Vagina (tissue), 2 donors: Measurements from ENCODE around the gene PTGIS.

Experiments
- POLR2AphosphoS5 ChIP-seq, 2 donors: sonication (generic); formaldehyde crosslinking; IDR thresholded peaks; one replicate each; pipeline ENCODE4 v1.9.0; 2017; ENCODE audit warnings: antibody characterized with exemption in 2 of 2, mild to moderate bottlenecking in 2 of 2, low read depth in 1 of 2; ENCODE audit not compliant: insufficient read depth in 1 of 2
- TF ChIP-seq, protein P1 (sequence below), 3 experiments: fragments of 450-650 bp in 2 of 3; fragments of 200-600 bp in 1 of 3; sonication (generic) in 1 of 3; IDR thresholded peaks; one replicate each; pipeline ENCODE4 v1.5.1; 2017 to 2019; ENCODE audit warnings: antibody characterized with exemption in 3 of 3, mild to moderate bottlenecking in 2 of 3, moderate library complexity in 2 of 3

GRCh38 chr20:49507741-49508434, 60.0 kb downstream of the PTGIS start:
- TF ChIP-seq, protein P1, sequence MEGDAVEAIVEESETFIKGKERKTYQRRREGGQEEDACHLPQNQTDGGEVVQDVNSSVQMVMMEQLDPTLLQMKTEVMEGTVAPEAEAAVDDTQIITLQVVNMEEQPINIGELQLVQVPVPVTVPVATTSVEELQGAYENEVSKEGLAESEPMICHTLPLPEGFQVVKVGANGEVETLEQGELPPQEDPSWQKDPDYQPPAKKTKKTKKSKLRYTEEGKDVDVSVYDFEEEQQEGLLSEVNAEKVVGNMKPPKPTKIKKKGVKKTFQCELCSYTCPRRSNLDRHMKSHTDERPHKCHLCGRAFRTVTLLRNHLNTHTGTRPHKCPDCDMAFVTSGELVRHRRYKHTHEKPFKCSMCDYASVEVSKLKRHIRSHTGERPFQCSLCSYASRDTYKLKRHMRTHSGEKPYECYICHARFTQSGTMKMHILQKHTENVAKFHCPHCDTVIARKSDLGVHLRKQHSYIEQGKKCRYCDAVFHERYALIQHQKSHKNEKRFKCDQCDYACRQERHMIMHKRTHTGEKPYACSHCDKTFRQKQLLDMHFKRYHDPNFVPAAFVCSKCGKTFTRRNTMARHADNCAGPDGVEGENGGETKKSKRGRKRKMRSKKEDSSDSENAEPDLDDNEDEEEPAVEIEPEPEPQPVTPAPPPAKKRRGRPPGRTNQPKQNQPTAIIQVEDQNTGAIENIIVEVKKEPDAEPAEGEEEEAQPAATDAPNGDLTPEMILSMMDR (IDR thresholded peaks at IDR 0.05): no peak
- TF ChIP-seq POLR2AphosphoS5 (IDR thresholded peaks at IDR 0.05; ENCODE audit: insufficient read depth in 1 of 2, low read depth in 1 of 2): no peak
